Esophagus squamous epithelium (tissue), 5 donors: ENCODE measurements around the gene ZC3H7B. TPM values are rescaled to one million over a fixed set of nuclear protein-coding genes. Genes with fewer than 3 reads are reported as not detected.

Experiments
- DNase-seq: peaks from one replicate; lab custom pipeline; 2025; lab: John Stamatoyannopoulos, UW
- H3K27ac ChIP-seq, 4 donors: fragments of 200-600 bp; sonication (generic); one replicate each; pipeline ENCODE4 v1.5.1; 2016 to 2019; ENCODE audit warnings: mild to moderate bottlenecking in 1 of 4
- H3K27me3 ChIP-seq, 4 donors: fragments of 200-600 bp; sonication (generic); 1 replicate in 3 of 4; 2 replicates in 1 of 4; pipeline versions ENCODE4 v1.5.1 to v1.6.0; 2017 to 2021; ENCODE audit warnings: antibody characterized with exemption in 1 of 4
- H3K36me3 ChIP-seq, 3 donors: fragments of 200-600 bp; sonication (generic); one replicate each; pipeline ENCODE4 v1.5.1; 2016 to 2019
- H3K4me1 ChIP-seq, 3 donors: fragments of 200-600 bp; sonication (generic); one replicate each; pipeline ENCODE4 v1.5.1; 2017 to 2019
- H3K4me3 ChIP-seq, 4 donors: fragments of 200-600 bp; sonication (generic); 1 replicate in 3 of 4; 2 replicates in 1 of 4; pipeline ENCODE4 v1.5.1; 2016 to 2019; ENCODE audit warnings: mild to moderate bottlenecking in 2 of 4, moderate library complexity in 1 of 4
- H3K9me3 ChIP-seq, 3 donors: fragments of 200-600 bp; sonication (generic); one replicate each; pipeline ENCODE4 v1.5.1; 2016 to 2019
- CTCF ChIP-seq, 6 experiments: fragments of 450-650 bp in 4 of 6; fragments of 200-600 bp in 2 of 6; sonication (generic) in 2 of 6; IDR thresholded peaks; one replicate each; pipeline ENCODE4 v1.5.1; 2016 to 2019; ENCODE audit warnings: antibody characterized with exemption in 6 of 6, mild to moderate bottlenecking in 4 of 6, moderate library complexity in 4 of 6
- POLR2A ChIP-seq, 4 donors: fragments of 450-650 bp; IDR thresholded peaks; one replicate each; pipeline ENCODE4 v1.6.1; 2017; ENCODE audit warnings: antibody characterized with exemption in 4 of 4, mild to moderate bottlenecking in 4 of 4, moderate library complexity in 3 of 4
- WGBS, 2 donors: methylation state at CpG; one replicate each; pipeline ENCODE4 v1.1.5; 2018; 5-methylcytosine and 5-hydroxymethylcytosine counted together
- intact Hi-C: fragments of 100-400 bp; cut with DNase I; formaldehyde crosslinking; loops from one replicate; pipeline ENCODE4 v1.15.0; 2022
- small RNA-seq, 4 donors: library from RNA; depleted of rRNA; stranded (forward); fragments of <200 nt; gene quantifications; one replicate each; pipeline ENCODE3, GENCODE V24; 2016
- total RNA-seq, 4 donors: library from RNA; depleted of rRNA; stranded (reverse); fragments of >200 nt; gene quantifications; one replicate each; pipeline ENCODE4 v1.1.0, GENCODE V29; 2016
- donor health status: DM: yes; HTN: yes; CAD: no.

The ZC3H7B gene
- total RNA-seq, 4 donors from 2014 or later = 18.7 to 36.8 (median 20.9) TPM

GRCh38 chr22:41405588-41405987 lies 104.3 kb downstream of the ZC3H7B start:
- WGBS, 2 donors = 70 to 75% methylated on average over 8 of the region's 8 CpGs
- intact Hi-C loops = no loop called here

GRCh38 chr22:41406410-41406809 lies 105.1 kb downstream of the ZC3H7B start:
- Histone ChIP-seq H3K36me3 (no peaks in the 10 kb centered on the region), H3K4me1 (peaks cover 5 to 50% (median 25%) of the 10 kb centered on the region in 3 donors), H3K27ac (no peak overlapping the region), H3K4me3 (no peak overlapping the region), H3K27me3 (no peaks in the 10 kb centered on the region), H3K9me3 (no peaks in the 10 kb centered on the region)
- no peak for TF ChIP-seq POLR2A (IDR thresholded peaks at IDR 0.05)
- TF ChIP-seq CTCF (IDR thresholded peaks at IDR 0.05) = no peak
- DNase-seq = no peak
- intact Hi-C loops = no loop called here

More at GRCh38 chr22:41405588-41405987, 104.3 kb downstream of the ZC3H7B start:
- H3K4me1 ChIP-seq = peaks cover 5 to 41% (median 22%) of the 10 kb centered on the region in 3 donors
- H3K27me3 ChIP-seq = no peaks in the 10 kb centered on the region
- DNase-seq = no peak
- TF ChIP-seq CTCF (IDR thresholded peaks at IDR 0.05) (no peak), POLR2A (IDR thresholded peaks at IDR 0.05) (no peak)
- H3K4me3 ChIP-seq = no peak overlapping the region
- no peaks in the 10 kb centered on the region for H3K9me3 ChIP-seq
- H3K36me3 ChIP-seq = no peaks in the 10 kb centered on the region
- no peak overlapping the region for H3K27ac ChIP-seq

- Histone ChIP-seq H3K27ac (no peak overlapping the region), H3K4me3 (no peak overlapping the region), H3K4me1 (peaks cover 5 to 50% (median 21%) of the 10 kb centered on the region in 3 donors), H3K27me3 (no peaks in the 10 kb centered on the region), H3K36me3 (no peaks in the 10 kb centered on the region), H3K9me3 (no peaks in the 10 kb centered on the region)
- no peak for TF ChIP-seq POLR2A (IDR thresholded peaks at IDR 0.05)
- no peak for TF ChIP-seq CTCF (IDR thresholded peaks at IDR 0.05)
- 79 to 93% methylated on average over 3 of the region's 3 CpGs for WGBS, 2 donors
- intact Hi-C loops = no loop called here
- no peak for DNase-seq
Measured at GRCh38 chr22:41407433-41407832, 106.1 kb downstream of the ZC3H7B start.

- Histone ChIP-seq H3K36me3 (no peaks in the 10 kb centered on the region), H3K9me3 (no peaks in the 10 kb centered on the region), H3K27me3 (no peaks in the 10 kb centered on the region), H3K27ac (peak overlapping the region in 3 of 4 donors; percentile 49 to 100 (median 99)), H3K4me1 (peaks cover 5 to 51% (median 26%) of the 10 kb centered on the region in 3 donors), H3K4me3 (no peak overlapping the region)
- 68 to 90% methylated on average over 8 of the region's 8 CpGs for WGBS, 2 donors
- intact Hi-C loops = no loop called here
- DNase-seq = no peak
- TF ChIP-seq CTCF (IDR thresholded peaks at IDR 0.05) (no peak), POLR2A (IDR thresholded peaks at IDR 0.05) (no peak)
Measured at GRCh38 chr22:41408665-41409064, 107.3 kb downstream of the ZC3H7B start.

Small RNA genes within 50 kb of the gene (small RNA-seq; reads per million reads assigned to genes)
- gene MIR6889 = 0 reads per million in 4 donors
- gene RNU6-495P = 0 reads per million in 4 donors

Other genes with a start within 250 kb of the ZC3H7B start
- 10 to 100 TPM; 28.0 to 76.5 (median 56.7) TPM for gene EP300, start 208.9 kb upstream of the ZC3H7B start, total RNA-seq
- gene L3MBTL2, start 96.2 kb upstream of the ZC3H7B start, total RNA-seq = 10 to 100 TPM; 12.1 to 16.2 (median 14.7) TPM
- 1 to 10 TPM; 2.0 to 4.5 (median 3.2) TPM for gene CHADL, start 60.6 kb upstream of the ZC3H7B start, total RNA-seq
- 10 to 100 TPM; 80.1 to 98.5 (median 84.5) TPM for gene RANGAP1, start 15.3 kb upstream of the ZC3H7B start, total RNA-seq
- gene TEF, start 80.4 kb downstream of the ZC3H7B start, total RNA-seq = 10 to 100 TPM in 2 of 4 donors, 1 to 10 TPM in 2; 3.0 to 17.4 (median 9.7) TPM
- 10 to 100 TPM; 15.7 to 30.5 (median 21.0) TPM for gene TOB2, start 145.3 kb downstream of the ZC3H7B start, total RNA-seq
- gene PHF5A, start 167.2 kb downstream of the ZC3H7B start, total RNA-seq = 10 to 100 TPM; 21.5 to 47.3 (median 41.5) TPM
- 10 to 100 TPM; 83.7 to 90.4 (median 87.0) TPM for gene ACO2, start 167.6 kb downstream of the ZC3H7B start, total RNA-seq
- 10 to 100 TPM; 13.7 to 23.3 (median 16.1) TPM for gene POLR3H, start 242.9 kb downstream of the ZC3H7B start, total RNA-seq